Medulla oblongata (tissue), 1 donor: Measurements from ENCODE around the gene TTC21B.

Experiments
- DNase-seq: peaks from one replicate; pipeline ENCODE4 v3.0.0-alpha.2; 2015; ENCODE audit errors: extremely low spot score

Gene TTC21B

DNA sequence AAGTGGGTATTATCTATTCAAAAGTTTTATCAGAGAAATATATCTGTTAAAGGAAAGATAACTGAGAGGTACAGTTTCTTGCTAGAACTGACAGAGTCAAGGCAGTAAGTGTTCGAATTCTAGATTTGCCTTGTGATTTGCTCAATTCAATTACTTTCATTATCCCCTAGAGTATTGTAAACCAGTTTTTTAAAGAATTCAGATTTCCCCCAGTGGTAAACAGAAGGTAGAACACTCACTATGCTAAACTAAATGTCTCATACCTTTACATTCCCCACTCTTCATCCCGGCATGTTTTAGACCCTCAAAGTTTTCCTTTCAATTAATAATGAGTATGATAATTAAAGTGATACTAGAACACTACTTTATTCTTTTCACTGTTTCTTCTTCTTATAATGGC lies 28.6 kb downstream of the TTC21B start:
- no peak for DNase-seq

GRCh38 chr2:165920748-165921147 lies 32.8 kb downstream of the TTC21B start:
- no peak for DNase-seq

DNA sequence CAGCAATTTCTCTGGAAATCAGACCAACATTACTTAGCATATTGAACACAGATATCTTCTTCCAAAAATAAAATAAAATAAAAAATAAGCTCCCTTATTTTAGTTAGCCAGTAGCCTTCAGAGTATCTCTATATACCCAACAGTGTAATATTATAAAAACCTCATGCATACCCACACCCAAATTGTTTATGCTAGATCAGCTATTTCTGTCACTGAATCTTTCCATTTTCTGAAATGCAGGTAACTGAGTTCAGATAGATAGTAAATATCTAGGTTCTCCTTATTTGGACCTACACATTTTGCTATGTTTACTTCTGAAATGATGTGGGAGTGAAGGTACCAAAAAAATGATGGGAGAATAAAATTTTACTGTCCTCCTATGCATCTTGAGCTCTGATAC lies 39.9 kb downstream of the TTC21B start:
- no peak for DNase-seq

DNA sequence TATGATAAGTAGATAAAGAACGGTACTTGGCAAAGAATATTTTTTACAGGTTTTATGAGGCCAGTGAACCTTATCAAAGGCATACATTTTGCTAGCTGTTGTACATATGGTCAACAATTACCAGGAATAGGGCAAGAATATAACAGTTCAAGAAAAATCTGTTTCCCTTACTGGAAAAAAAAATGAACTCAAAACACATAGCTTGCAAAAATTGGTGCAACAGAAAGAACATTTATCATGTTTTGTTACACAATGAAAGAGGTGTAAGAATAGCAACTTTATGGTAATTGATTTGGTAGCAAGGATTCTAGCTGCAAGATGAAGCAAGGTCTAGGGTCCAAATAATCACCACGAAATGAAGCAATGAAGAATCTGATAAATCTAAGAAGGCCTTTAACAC lies 41.6 kb downstream of the TTC21B start:
- no peak for DNase-seq

GRCh38 chr2:165911231-165911630 lies 42.3 kb downstream of the TTC21B start:
- DNase-seq = no peak

GRCh38 chr2:165909466-165909865 lies 44.1 kb downstream of the TTC21B start:
- DNase-seq = no peak

DNA sequence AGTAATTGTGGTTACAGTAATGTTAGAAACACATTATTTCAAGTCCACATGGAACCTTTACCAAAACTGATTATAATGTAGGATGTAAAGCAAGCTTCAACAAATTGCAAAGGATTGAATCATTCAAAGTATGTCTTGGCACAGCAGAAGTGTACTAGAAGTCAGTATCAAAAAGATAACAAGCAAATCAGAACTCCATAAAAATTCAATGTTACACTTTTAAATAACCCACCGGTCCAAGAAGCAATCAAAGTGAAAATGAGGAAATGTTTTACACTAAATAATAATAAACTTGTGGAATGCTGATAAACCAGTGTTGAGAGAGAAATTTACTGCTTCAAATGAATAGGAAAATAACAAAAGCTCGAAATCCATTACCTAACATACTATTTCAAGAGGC lies 47.7 kb downstream of the TTC21B start:
- DNase-seq = no peak

- no peak for DNase-seq
Observed at GRCh38 chr2:165905269-165905668, 48.3 kb downstream of the TTC21B start.

DNA sequence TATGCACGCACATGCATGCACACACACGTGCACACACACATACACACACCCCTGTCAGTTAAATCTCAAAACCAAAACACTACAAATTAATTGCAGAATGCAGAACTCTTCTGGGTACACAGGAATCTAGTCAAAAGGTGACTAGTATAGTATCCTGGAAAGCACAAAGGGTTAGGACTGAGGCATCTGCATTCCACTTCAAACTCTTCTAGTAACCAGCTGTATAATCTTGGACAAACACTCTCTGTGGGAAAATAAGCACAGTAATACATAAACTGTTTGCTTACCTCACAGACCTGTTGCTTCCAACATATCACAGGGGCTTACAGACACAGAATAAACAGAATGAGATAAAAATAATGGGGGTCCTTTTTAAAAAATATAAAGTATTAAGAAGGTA lies 49.1 kb downstream of the TTC21B start:
- no peak for DNase-seq

DNA sequence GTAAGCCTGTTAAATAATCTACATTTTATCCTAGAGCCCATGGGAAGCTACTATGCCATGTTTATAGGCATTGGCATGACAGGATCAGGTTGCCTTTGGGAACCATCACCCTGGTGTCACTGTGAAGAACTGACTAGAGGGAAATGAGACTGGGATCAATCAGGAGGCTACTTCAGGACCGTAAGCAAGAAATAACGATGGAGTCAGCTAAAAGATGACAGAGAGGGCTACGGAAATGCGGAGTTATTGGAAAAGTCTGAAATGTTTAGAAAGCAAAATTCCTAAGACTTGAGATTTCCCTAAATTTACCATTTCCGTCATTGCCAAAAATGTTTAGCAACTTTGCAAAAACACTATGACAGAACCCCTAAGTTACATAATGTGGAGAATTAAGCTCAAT lies 50.2 kb downstream of the TTC21B start:
- no peak for DNase-seq

GRCh38 chr2:165902934-165903333 lies 50.6 kb downstream of the TTC21B start:
- peak; percentile 37 for DNase-seq

DNA sequence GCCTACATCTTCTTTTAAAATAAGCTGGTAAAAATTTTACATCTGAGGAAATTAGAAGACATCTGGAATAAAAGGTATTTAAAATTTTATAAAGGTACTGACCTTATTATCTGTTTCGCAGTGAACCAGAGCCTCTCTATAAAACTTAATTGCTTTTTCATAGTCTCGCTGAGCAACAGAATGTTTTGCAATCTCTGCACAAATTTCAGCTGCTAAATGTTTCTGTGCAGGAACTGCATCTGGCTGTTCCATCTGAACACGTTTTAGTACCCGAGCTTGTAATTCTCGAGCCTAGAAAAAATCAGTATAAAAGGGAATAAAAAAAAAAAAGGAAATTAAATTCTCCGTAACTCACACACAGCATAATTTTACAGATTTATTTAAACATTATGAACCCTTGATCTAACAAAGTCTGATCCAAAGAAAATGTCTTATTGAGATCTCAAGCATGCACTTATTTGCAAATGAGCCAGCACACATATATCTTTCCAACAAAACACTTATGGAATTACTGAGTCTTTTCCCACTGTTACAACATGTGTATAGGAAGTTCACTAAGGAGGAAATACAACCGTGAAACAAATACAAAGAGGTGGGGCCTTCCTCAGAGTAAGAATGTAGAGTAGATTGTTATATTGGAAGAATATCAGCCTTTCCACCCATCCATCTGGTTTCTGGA lies 51.8 kb downstream of the TTC21B start:
- no peak for DNase-seq

- no peak for DNase-seq
Observed at GRCh38 chr2:165899311-165899710, 54.3 kb downstream of the TTC21B start.

GRCh38 chr2:165898381-165898780 lies 55.2 kb downstream of the TTC21B start:
- no peak for DNase-seq

- DNase-seq = no peak
Observed at GRCh38 chr2:165897726-165898125, 55.9 kb downstream of the TTC21B start.

GRCh38 chr2:165897074-165897473 lies 56.5 kb downstream of the TTC21B start:
- no peak for DNase-seq

DNA sequence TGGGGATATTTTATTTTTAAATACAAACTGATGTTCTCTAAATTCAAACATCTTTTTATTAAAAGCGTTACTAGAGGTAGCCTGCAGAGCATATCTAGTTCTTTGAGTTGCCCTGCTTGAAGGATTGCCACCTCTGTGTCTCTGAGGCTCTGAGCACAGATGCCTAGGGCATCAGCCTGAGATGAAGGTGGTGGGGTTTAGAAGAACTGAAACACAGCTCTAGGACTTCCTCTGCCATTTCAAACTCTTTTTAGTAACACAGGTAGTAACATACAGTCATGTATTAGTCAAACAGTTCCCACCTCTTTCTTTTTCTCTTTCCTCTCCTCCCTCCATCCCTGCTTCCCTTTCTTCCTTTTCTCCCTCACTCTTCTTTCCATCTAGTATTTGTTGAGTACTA lies 57.6 kb downstream of the TTC21B start:
- no peak for DNase-seq

DNA sequence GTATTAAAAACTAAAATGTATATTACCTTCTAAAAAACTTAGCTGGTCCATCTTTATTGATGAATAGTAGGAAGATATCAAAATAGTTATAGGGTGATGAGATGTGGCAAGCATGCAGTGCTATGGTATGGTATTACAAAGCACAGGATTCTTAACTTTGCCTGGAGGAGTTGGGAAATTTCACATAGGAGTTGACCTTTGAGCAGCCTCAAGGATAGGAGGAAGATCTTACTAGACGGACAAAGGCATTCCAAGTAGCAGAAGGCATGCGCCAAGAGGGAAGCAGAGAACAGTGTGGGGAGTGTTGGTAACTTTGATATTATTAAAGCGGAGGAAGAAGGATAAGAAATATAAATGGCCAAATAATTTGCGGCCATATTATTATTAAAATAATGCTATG lies 60.0 kb downstream of the TTC21B start:
- no peak for DNase-seq

DNA sequence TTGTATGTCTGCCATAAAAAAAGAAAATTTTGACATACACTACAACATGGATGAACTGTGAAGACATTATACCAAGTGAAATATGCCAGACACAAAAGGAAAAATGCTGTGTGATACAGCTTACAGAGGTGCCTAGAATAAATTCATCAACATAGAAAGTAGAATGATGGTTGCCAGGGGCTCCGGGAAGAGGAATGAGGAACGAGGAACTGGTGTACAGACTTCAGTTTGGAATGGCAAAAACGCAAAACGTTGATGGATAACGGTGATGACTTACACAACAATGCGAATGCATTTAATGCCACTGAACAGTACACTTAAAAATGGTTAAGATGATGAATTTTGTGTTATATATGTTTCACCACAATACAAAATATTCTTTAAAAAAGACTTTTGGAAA lies 61.0 kb downstream of the TTC21B start:
- DNase-seq = no peak

DNA sequence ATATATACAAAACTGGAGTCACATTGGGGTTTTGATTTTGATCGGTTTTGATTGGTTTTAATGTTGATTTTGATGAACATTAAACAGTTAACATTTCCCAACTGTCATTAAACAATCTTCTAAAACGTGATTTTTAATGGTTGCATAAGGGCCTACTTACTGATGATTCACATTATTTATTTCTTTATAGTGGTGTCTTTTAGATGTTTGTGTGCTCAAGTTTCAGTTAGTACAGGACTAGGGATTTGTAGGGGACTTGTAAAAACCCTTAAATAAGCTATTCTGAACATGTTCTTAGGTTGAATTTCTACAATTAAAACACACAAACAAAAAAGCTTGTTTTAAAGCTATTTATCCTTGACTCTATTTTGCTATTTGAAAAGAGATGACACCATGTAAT lies 61.6 kb downstream of the TTC21B start:
- DNase-seq = no peak

- no peak for DNase-seq
Observed at GRCh38 chr2:165891345-165891744, 62.2 kb downstream of the TTC21B start.

GRCh38 chr2:165889798-165890197 lies 63.8 kb downstream of the TTC21B start:
- peak; percentile 16 for DNase-seq

DNA sequence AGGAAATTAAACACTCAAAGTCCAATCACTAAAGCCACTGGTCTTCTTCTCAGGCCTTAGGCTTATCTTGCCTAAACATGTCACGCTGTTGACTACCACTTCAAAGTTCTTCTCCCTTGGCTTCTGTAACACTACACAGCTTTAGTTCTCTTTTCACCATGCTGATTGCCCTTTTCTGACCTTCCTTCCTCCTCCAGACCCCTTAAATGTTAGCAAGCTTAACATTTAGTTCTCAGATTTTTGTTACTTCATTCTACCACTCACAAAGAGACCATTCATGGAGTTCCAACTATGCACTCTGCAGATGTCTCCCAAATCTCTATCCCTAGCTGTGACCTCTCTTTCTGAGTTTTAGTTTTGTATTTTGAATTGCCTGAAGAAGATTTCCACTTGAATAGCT lies 64.4 kb downstream of the TTC21B start:
- peak; percentile 35 for DNase-seq

DNA sequence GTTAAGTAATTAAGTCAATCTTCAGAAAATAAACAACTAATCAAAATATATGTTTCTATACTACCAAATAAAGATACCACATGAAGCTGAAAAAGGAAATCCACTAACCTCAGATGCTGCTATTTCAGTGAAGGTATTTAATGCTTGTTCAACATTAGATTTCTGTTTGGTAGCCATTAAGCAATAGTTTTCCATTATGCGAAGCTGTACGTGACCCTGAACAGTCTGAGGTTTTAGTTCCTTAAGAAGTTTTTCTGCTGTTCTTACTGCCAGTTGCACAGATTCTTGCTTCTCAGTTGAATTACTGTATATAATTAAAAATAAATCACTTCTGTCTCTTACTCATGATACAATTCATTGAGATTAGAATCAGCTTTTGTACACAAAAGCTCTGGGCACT lies 65.4 kb downstream of the TTC21B start:
- no peak for DNase-seq
